ENCODE data around the gene FOXP1.

The FOXP1 gene

DNA sequence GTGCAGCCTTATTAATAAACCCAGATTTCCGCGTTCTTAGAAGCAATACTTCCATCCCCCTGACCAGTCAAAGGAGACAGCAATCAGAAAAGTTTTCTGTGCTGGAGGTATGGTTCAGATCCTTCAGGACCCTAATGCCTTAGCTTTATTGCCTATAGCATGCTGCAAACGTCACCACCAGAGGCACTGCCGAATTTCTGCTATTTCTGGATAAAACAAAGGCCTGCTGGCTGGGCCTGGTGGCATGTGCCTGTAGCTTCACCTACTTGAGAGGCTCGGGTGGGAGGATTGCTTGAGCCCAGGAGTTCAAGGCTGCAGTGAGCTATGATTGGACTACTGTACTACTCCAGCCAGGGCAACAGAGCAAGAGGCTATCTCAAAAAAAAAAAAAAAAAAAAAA is 407.2 kb downstream of the FOXP1 start:
- DNase-seq (ENCODE audit: low spot score), result no peak

GRCh38 chr3:71175691-71176365 is 407.7 kb downstream of the FOXP1 start:
- DNase-seq (ENCODE audit: low spot score), result no peak

DNA sequence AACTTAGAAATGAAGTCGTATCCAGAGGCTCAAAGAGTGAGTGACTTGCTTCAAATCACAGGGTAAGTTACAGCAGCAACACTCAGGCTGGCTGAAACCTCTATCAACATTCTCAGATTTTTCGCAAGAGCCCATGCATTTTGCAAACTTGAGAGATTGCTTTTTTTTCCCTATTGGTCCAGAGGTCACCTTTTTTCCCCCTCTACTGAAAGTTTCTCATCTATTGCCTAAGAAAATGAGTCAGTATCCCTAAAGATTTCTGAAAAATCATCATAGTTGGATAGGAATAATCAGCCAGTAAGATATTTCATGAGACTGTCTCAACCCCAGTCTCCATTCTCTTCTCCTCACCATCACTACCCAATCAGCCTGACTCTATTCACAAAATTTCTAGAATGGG is 410.6 kb downstream of the FOXP1 start:
- DNase-seq (ENCODE audit: low spot score), result peak; percentile 38

DNA sequence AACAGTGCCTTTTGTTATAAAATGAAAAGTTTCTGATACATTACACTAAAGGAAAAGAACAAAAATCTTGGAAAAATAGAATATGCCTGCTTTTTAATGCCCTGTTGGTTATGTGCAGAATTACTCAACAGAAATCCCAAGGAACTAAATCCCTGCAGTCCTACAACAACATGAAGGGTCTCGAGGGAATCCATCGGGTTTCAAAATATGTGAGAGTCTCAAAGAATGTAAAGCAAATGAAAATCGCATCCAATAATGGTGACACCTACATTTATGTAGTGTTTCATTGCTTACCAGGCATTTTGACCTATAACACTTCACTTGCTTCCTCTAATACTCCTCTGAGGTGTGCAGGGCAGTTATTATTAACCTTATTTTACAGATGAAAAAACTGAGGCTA is 411.3 kb downstream of the FOXP1 start:
- no peak for DNase-seq (ENCODE audit: low spot score)

- DNase-seq (ENCODE audit: low spot score), result no peak
These were observed 412.3 kb downstream of the FOXP1 start for GRCh38 chr3:71171247-71171646.

DNA sequence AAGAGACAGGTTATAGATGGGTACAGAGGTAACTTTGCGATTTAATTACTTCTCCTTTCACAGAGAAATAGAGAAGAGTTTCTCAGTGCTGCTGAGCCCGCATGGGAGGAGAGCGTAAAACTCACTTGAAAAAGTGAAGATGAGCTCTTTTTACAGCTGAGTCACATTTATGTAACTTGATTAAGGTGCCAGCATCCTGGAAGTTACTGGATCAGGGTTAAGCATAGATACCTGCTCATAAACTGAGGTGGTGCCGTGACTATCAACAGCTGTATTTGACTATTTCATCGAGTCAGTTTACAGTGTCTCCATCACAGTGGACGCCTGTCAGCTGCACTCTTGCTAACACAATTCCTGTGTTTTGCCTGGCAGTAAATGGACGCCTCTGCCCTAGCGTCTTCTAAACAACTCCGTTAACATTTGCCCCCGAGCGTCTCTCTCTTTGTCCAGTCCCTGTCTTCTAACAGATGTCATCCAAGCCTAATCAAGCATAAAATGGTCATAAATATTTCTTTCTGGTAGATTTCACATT is 414.6 kb downstream of the FOXP1 start:
- DNase-seq (ENCODE audit: low spot score), result no peak

DNA sequence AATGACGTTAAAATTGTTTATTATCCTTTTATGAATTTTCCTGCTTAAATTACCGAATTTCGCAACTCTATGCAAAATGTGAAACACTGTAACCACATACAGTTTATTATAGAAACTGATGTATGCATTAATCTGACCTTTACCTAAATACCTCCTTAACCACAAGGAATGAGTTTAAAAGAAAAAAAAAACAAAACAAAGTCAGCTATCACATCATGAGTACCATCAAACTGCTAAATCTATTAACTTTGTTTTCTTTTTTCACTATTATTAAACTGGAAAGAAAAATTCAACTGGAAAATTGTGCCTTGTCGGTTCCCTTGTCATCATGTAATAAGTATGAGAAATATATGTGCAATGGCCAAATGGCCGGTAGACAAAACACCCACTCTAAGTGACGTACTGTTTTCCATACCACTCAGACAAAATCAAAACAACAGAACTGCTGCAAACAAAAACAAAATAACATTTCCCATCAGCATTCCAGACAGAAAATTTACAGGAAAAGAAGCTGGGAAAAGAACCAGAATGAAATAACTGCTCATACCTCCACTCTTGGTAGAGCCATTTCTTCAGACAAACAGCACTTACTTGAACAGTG is 415.3 kb downstream of the FOXP1 start:
- no peak for DNase-seq (ENCODE audit: low spot score)

GRCh38 chr3:71166339-71167240 is 416.9 kb downstream of the FOXP1 start:
- DNase-seq (ENCODE audit: low spot score), result no peak

DNA sequence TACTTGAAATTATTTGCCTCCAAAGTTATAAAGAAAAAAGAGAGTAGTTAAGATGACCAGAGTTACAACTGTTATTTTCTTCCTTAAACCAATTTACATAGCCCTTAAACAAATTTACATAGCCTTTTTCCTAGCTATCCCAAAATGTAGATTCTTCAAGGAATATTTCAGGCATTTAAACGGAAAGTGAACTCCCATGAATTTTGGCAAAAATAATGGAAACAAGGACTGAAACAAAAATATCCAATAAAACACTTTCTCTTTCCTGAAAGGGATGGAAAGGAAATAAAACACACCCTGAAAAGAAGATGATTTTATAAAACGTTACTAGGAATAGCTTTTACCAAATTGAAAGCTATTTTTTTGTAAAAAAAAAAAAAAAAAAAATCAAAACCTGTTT is 418.6 kb downstream of the FOXP1 start:
- no peak for DNase-seq (ENCODE audit: low spot score)

DNA sequence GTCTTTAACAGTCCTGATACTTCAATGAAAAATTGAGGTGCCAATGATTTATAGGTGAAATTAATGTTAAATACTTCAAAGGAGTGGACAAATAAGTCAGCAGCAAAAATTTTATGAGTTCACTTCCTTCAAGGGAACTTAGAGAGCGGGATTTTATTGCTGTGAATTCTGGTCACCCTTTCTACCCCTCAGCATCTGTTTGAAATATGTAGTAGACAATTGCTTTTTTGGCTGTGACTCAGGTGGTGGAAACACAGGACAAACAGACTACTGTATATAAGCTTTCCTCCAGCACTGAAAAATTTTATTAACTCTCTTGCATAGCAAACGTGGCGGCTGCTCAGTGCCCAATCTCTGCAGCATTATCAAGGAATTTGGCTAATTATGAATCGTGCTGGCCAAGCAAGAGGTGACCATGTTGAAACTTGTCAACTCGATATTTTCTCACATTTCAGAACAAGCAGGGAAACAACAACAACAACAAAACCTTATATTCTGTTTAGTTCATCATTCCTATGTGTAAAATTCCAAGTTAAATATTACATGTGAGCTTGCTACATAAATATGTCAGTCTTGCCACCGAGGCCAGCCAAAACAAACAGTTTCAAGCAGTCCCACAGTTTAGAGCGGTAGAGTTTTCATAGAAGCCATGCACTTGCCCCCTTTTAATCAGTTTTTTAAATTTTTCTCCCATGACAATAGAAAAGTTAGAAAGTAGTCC is 420.2 kb downstream of the FOXP1 start:
- no peak for DNase-seq (ENCODE audit: low spot score)

GRCh38 chr3:71162221-71162620 is 421.3 kb downstream of the FOXP1 start:
- DNase-seq (ENCODE audit: low spot score), result no peak

DNA sequence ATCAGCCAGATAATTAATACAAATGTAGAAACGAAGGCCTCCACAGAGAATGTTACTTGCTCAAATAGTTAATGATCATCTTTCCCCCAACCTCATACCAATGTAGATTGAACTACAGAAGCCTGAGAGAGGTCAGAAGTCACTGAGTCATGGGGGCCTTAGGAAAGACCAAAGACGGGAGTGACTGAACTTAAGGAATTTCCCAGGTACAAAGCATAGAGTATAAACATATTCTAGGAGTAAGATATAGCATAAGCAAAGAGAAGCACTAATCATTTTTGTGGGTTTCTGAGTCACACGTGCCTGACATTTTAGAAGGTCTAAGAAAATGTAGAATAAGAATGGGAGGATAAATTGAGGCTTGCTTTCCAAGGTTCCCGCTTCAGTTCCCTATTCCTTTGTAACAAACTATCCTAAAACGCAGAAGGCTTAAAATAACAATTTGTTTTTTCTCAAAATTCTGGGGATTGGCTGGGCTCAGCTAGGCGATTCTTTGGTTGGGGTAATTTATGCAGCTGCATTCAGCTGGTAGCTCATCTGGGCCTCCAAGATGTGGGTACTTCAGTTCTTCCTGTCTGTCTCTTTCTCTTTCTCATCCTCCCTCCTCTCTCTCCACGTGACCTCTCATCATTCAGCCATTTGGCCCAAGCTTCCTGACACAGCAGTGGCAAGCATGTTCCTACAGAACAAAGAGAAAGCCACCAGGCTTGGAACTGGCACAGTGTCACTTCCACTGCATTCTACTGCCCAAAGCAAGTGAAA is 422.6 kb downstream of the FOXP1 start:
- DNase-seq (ENCODE audit: low spot score), result no peak

GRCh38 chr3:71156062-71156665 is 427.4 kb downstream of the FOXP1 start:
- DNase-seq (ENCODE audit: low spot score), result no peak

GRCh38 chr3:71154846-71155245 is 428.7 kb downstream of the FOXP1 start:
- DNase-seq (ENCODE audit: low spot score), result no peak

DNA sequence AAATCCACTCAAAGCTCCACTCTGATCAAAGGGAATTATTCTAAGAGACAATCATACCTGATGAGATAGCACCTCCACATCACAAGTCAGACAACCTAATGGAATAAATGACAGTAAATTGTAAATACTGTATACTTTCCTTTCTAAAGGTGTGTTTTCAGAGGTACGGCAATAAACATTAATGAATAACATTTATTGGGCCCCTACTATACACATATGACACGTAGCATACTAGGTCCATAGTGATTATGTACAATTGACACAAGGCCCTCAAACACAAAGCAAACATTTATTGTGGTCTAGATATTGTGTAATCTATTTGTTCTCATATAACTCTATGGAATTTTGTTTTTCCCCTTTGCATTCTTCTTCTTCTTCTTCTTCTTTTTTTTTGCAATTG is 429.8 kb downstream of the FOXP1 start:
- DNase-seq (ENCODE audit: low spot score), result no peak

DNA sequence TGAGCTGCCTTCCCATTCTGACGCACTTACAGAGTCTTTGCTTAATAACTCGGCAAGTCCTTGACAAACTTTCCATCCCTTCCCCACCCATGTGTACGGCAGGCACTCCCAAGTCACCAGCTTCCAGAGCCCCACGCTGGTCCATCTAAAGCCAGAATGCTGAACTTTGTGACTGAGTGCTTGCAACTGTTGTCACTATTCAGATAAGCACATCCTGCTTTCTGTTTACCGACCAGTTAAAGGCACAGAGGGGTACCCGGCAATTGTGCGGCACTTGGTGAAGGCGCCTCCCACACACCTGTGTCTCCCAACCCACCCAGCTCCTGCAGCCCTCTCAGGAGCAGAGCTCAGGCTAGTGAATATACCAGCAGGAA is 430.6 kb downstream of the FOXP1 start:
- DNase-seq (ENCODE audit: low spot score), result no peak

DNA sequence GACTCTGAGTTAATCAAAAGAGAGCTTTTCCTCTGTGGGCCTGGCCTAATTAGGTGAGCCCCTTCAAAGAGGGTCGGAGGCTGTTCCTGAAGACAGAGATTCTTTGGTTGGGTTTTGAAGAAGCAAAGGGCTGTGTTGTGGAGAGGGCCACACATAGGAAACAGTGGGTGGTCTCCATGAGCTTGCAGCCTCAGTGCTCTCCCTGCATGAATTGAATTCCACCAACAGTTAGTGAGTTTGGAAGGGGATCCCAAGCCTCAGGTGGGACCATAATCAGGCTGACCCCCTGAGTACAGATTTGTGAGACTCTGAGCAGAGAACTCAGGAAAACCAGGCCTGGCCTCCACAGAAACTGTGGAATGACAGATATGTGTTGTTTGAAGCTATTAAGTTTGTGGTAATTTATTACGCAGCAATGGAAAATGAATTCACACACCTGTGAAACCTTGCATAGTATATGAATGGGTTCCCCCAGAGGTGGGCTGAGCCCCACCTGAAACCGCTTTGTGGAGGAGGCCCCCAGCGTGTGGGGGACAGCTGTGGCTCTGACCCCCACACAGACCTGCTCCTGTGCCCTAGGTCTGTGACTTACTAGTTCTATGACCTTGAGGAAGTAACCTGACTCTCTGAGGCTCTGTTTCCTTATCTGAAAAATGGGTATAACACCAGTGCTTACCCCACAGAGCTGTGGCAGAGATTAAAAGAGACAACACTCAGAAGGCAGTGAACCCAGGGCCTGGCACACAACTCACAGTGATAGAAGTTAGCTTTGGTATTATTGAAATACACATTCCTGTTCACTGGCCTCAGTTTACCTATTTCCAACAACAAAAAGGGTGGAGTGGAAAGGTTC is 431.3 kb downstream of the FOXP1 start:
- no peak for DNase-seq (ENCODE audit: low spot score)

GRCh38 chr3:71149959-71150954 is 433.3 kb downstream of the FOXP1 start:
- DNase-seq (ENCODE audit: low spot score), result no peak
